LoVo (cell line): Measurements from ENCODE around the gene KLF16.
"Not testable (repeated sequence)": the region's sequence is repeated elsewhere in the genome, so short reads cannot be mapped to it uniquely, and the experiment has no call there.

Experiments
- DNase-seq: peaks from one replicate; pipeline ENCODE4 v3.0.0-alpha.2; 2016; ENCODE audit warnings: low spot score

Gene KLF16

GRCh38 chr19:1863328-1863637 lies at the start of gene KLF16:
TSS of gene KLF16 (minus strand) at chr19:1863579. CDS start at chr19:1863497, 82 bp downstream.
- no peak for DNase-seq

GRCh38 chr19:1912760-1913505 lies 49.6 kb upstream of the KLF16 start:
- DNase-seq = no peak

- DNase-seq = peak; percentile 33
These were observed 48.6 kb upstream of the KLF16 start for GRCh38 chr19:1911995-1912394.

- DNase-seq = no peak
These were observed 47.7 kb upstream of the KLF16 start for GRCh38 chr19:1911098-1911497.

GRCh38 chr19:1910177-1910576 lies 46.8 kb upstream of the KLF16 start:
- no peak for DNase-seq

- DNase-seq = no peak
These were observed 46.3 kb upstream of the KLF16 start for GRCh38 chr19:1909761-1910080.

GRCh38 chr19:1908364-1908678 lies 44.9 kb upstream of the KLF16 start:
- no peak for DNase-seq

GRCh38 chr19:1907563-1908363 lies 44.4 kb upstream of the KLF16 start:
- DNase-seq = no peak

- DNase-seq = no peak
These were observed 43.7 kb upstream of the KLF16 start for GRCh38 chr19:1906985-1907562.

GRCh38 chr19:1905863-1906375 lies 42.5 kb upstream of the KLF16 start:
- DNase-seq = no peak

GRCh38 chr19:1905110-1905862 lies 41.9 kb upstream of the KLF16 start, which contains the start of the genes ADAT3 and SCAMP4:
TSS of gene ADAT3 (plus strand) at chr19:1905399. CDS start at chr19:1912048, 6,649 bp downstream.
TSS of gene SCAMP4 (plus strand) at chr19:1905399. CDS start at chr19:1915020, 9,621 bp downstream.
- peak; percentile 99 for DNase-seq

GRCh38 chr19:1904860-1905109 lies 41.4 kb upstream of the KLF16 start:
- no peak for DNase-seq

- no peak for DNase-seq
These were observed 39.5 kb upstream of the KLF16 start for GRCh38 chr19:1902923-1903322.

- DNase-seq = no peak
These were observed 38.6 kb upstream of the KLF16 start for GRCh38 chr19:1901940-1902404.

GRCh38 chr19:1896508-1896907 lies 33.1 kb upstream of the KLF16 start:
- no peak for DNase-seq

GRCh38 chr19:1893791-1894190 lies 30.4 kb upstream of the KLF16 start:
- no peak for DNase-seq

GRCh38 chr19:1889907-1890306 lies 26.5 kb upstream of the KLF16 start:
- no peak for DNase-seq

- no peak for DNase-seq
These were observed 25.0 kb upstream of the KLF16 start for GRCh38 chr19:1888385-1888784.

GRCh38 chr19:1886360-1886759 lies 23.0 kb upstream of the KLF16 start:
- not testable (repeated sequence) for DNase-seq

- peak; percentile 91 for DNase-seq
These were observed 22.2 kb upstream of the KLF16 start, which contains the start of gene ABHD17A for GRCh38 chr19:1885398-1886119. TSS of gene ABHD17A (minus strand) at chr19:1885496. CDS start at chr19:1881566, 3,930 bp downstream.

GRCh38 chr19:1884719-1885334 lies 21.4 kb upstream of the KLF16 start:
- no peak for DNase-seq
